GM19397 (cell line): ENCODE measurements around the gene BRINP1.

Source experiments
- ATAC-seq: cut with Tn5 transposase; IDR thresholded peaks from one replicate; pipeline ENCODE4 v1.9.1; 2021; ENCODE audit warnings: mild to moderate bottlenecking, moderate library complexity; ENCODE audit not compliant: unreplicated experiment

The BRINP1 gene

DNA sequence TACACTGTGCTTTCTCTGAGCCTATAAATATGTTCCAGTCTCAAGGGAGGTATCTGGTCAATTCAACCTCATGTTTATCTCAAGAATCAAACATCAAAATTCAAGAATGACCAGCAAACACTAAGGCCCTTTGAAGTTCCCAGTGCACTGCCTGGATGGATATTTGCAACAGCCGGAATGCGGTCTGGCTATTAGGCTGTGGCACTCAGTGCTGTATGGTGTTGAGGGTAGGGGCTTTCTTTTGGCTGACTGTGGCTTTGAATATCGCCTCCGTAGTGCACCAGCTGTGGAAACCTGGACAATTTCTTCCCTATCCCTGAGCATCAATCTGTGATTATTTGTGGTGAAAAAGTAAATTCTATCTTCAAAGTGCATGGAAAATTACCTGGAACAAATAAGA lies 220.4 kb downstream of the BRINP1 start:
- no peak for ATAC-seq

DNA sequence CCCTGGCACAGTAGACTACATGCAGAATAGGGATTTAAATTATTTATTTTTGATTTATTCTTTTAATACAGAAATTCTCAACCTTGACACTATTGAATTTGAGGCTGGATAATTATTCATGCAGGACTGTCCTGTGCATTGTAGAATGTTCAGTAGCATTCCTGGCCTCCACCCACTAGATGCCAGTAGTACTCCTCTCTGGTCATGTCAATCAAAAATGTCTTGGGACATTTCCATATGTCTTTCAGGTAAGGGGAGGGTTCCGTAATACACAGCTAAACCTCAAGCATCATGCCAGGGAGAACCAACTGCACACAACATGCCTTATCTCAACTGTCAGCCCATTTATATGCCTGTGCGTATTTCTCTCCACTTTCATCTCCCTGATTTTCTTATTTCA lies 231.8 kb downstream of the BRINP1 start:
- ATAC-seq = no peak

DNA sequence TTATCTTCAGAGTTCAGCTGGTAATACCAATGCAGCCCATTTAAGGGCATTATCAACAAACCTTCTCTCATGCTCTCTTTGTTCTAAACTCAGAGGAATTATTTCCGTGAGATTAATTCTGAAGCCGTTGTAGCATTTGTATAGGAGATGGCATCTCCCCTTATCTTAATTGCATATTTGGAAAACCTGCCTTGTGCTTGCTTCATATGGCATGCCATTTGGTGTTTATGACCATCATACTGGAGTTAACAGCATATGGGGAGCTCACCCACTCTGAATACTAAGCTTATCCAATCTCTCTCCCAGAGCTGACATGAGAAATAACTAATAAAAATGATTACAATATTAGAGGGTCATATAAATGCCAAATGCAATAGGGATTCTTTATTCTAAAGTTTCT lies 243.2 kb downstream of the BRINP1 start:
- no peak for ATAC-seq

DNA sequence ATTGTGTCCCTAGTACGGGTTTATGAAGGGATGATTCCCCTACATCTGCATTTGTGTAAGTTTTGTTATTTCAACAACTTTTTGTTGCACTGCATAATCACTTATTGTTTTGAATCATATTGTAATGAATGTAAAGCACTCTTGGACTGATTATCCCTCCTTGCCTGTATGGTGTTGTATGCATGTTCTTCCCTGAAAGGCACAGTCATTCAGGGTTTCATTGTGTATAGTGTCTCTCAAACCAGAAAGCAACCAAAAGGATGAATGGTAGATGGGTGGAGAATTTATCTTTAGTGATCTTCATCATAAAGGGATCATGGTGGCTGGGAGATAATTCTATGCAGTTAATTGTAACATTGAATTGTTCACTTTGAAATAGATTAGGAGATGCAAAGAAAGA lies 247.3 kb downstream of the BRINP1 start:
- no peak for ATAC-seq

DNA sequence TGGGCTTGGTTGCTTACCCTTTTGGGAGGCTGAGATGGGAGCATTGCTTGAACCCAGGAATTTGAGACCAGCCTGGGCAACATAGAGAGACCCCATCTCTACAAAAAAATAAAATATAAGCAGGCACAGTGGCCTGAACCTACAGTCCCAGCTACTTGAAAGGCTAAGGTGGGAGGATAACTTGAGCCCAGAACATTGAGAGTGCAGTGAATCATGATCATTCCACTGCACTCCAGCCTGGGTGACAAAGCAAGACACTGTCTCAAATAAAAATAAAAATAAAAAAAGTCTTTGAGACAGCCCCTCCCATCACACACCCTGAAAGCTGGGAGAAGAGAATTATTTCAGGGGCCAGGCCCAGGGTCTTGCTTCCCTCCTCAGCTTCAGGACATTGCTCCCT lies 251.8 kb downstream of the BRINP1 start:
- no peak for ATAC-seq
